K562 (cell line): ENCODE data around the gene TM9SF4. TPM values are rescaled to one million over a fixed set of nuclear protein-coding genes. Genes with fewer than 3 reads are reported as not detected.

Experiments
- BCL6 ChIP-seq: fragments of 250-450 bp; sonication (Bioruptor Pico); IDR thresholded peaks from 2 replicates; pipeline ENCODE4 v1.4.0; 2020
- CGGBP1 ChIP-seq: fragments of 250-450 bp; sonication (Bioruptor Pico); IDR thresholded peaks from 2 replicates; pipeline ENCODE4 v1.9.0; 2021; ENCODE audit warnings: mild to moderate bottlenecking
- ETS2 ChIP-seq: IDR thresholded peaks from 2 replicates; pipeline ENCODE4 v1.6.1; 2016; ENCODE audit warnings: borderline replicate concordance, missing genetic modification characterization, mild to moderate bottlenecking, moderate library complexity, missing compliant biosample characterization; ENCODE audit not compliant: poor library complexity, severe bottlenecking
- IFI16 ChIP-seq: fragments of 250-450 bp; sonication (Bioruptor Pico); IDR thresholded peaks from 2 replicates; pipeline ENCODE4 v2.1.2; 2022; ENCODE audit warnings: mild to moderate bottlenecking, inconsistent platforms
- RBBP5 ChIP-seq: fragments of 200-600 bp; sonication (generic); IDR thresholded peaks from 2 replicates; pipeline ENCODE4 v1.6.1; 2012; ENCODE audit warnings: borderline replicate concordance, mild to moderate bottlenecking, low read length, control low read depth, inconsistent platforms; ENCODE audit not compliant: insufficient read depth, poor library complexity, severe bottlenecking
- SETDB1 ChIP-seq: IDR thresholded peaks from one replicate; pipeline ENCODE4 v1.6.1; 2012; ENCODE audit warnings: low read length, control low read depth, inconsistent platforms
- ZBTB11 ChIP-seq, 3 experiments: fragments of 200-800 bp in 1 of 3; fragments of 250-450 bp in 1 of 3; fragments of 450-650 bp in 1 of 3; sonication (Bioruptor Pico) in 1 of 3; sonication (Bioruptor generic) in 1 of 3; formaldehyde crosslinking in 1 of 3; IDR thresholded peaks; 2 replicates each; pipeline versions ENCODE4 v1.6.1 to v1.8.0; 2016 to 2022; ENCODE audit warnings: mild to moderate bottlenecking in 2 of 3, missing genetic modification characterization in 2 of 3, missing compliant biosample characterization in 1 of 3, moderate library complexity in 1 of 3
- ZNF23 ChIP-seq: fragments of 250-450 bp; sonication (Bioruptor Pico); IDR thresholded peaks from 2 replicates; pipeline ENCODE4 v1.4.0; 2020; ENCODE audit warnings: mild to moderate bottlenecking
- ZNF408 ChIP-seq: fragments of 250-450 bp; sonication (Bioruptor Pico); IDR thresholded peaks from 2 replicates; pipeline ENCODE4 v1.4.0; 2020; ENCODE audit warnings: low read depth, mild to moderate bottlenecking, moderate library complexity
- ZNF609 ChIP-seq: sonication (generic); formaldehyde crosslinking; IDR thresholded peaks from 2 replicates; pipeline ENCODE4 v1.8.1; 2023; ENCODE audit warnings: missing genetic modification reagents, mild to moderate bottlenecking, borderline replicate concordance
- polyA plus RNA-seq, 8 experiments: library from polyadenylated mRNA; depleted of rRNA in 4 of 8; stranded (reverse) in 5 of 8; unstranded in 3 of 8; fragments of >200 nt; fragmentation: Nextera tagmentation in 2 of 8; fragmentation: Illumina TruSeq in 1 of 8; extraction: Ambion mirVana in 2 of 8; extraction: Trizol in 1 of 8; gene quantifications; 2 replicates each; pipeline versions ENCODE4 v1.2.1 to v1.2.3, GENCODE V29; 2011 to 2014; ENCODE audit warnings: inconsistent platforms in 1 of 8, missing spikeins in 1 of 8
- total RNA-seq, 7 experiments: library from RNA; depleted of rRNA in 6 of 7; stranded (reverse); fragments of >200 nt in 6 of 7; fragmentation: Illumina TruSeq in 2 of 7; extraction: Trizol in 2 of 7; gene quantifications; 2 replicates each; pipeline versions ENCODE4 v1.2.1 to v1.2.3, GENCODE V29; 2011 to 2021; ENCODE audit warnings: low replicate concordance in 1 of 7
- TF ChIP-seq, protein P1 (sequence below), 2 experiments: fragments of 450-650 bp; IDR thresholded peaks; 2 replicates each; pipeline ENCODE4 v1.6.1; 2018; ENCODE audit warnings: mild to moderate bottlenecking in 2 of 2, low read depth in 1 of 2; ENCODE audit not compliant: partially characterized antibody in 2 of 2

The TM9SF4 gene
- total and polyA plus RNA-seq, 9 of the 15 experiments (the other 6 are each of a cell fraction or from before 2014, with no cell fraction given) = 14.5 to 46.3 (median 26.9) TPM

GRCh38 chr20:32207626-32208498 lies 98.3 kb downstream of the TM9SF4 start, which contains the start of the genes PLAGL2 and POFUT1 (continued):
- no peak for TF ChIP-seq ZNF408
- TF ChIP-seq ZNF609 (CRISPR knock-in tag) = no peak
- TF ChIP-seq IFI16 = no peak
- TF ChIP-seq BCL6 (CRISPR knock-in tag) = no peak
- peak in 1 of 3 experiments; percentile 87; a peak in 2 of 6 replicates for TF ChIP-seq ZBTB11 (CRISPR knock-in tag; IDR thresholded peaks at IDR 0.05)
- no peak for TF ChIP-seq ZNF23 (CRISPR knock-in tag)
- TF ChIP-seq SETDB1 = no peak
- no peak for TF ChIP-seq CGGBP1 (CRISPR knock-in tag)
- TF ChIP-seq ETS2 (tag) = no peak
- TF ChIP-seq, protein P1, sequence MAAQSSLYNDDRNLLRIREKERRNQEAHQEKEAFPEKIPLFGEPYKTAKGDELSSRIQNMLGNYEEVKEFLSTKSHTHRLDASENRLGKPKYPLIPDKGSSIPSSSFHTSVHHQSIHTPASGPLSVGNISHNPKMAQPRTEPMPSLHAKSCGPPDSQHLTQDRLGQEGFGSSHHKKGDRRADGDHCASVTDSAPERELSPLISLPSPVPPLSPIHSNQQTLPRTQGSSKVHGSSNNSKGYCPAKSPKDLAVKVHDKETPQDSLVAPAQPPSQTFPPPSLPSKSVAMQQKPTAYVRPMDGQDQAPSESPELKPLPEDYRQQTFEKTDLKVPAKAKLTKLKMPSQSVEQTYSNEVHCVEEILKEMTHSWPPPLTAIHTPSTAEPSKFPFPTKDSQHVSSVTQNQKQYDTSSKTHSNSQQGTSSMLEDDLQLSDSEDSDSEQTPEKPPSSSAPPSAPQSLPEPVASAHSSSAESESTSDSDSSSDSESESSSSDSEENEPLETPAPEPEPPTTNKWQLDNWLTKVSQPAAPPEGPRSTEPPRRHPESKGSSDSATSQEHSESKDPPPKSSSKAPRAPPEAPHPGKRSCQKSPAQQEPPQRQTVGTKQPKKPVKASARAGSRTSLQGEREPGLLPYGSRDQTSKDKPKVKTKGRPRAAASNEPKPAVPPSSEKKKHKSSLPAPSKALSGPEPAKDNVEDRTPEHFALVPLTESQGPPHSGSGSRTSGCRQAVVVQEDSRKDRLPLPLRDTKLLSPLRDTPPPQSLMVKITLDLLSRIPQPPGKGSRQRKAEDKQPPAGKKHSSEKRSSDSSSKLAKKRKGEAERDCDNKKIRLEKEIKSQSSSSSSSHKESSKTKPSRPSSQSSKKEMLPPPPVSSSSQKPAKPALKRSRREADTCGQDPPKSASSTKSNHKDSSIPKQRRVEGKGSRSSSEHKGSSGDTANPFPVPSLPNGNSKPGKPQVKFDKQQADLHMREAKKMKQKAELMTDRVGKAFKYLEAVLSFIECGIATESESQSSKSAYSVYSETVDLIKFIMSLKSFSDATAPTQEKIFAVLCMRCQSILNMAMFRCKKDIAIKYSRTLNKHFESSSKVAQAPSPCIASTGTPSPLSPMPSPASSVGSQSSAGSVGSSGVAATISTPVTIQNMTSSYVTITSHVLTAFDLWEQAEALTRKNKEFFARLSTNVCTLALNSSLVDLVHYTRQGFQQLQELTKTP (IDR thresholded peaks at IDR 0.05; ENCODE audit: low read depth in 1 of 2, partially characterized antibody in 2 of 2) = peak in 1 of 2 experiments; percentile 43
- TF ChIP-seq RBBP5 = peak; percentile 78
